NT2/D1 (cell line): ENCODE results near the gene NTM.

Source experiments
- DNase-seq: peaks from one replicate; pipeline ENCODE4 v3.0.0-alpha.2; 2011; ENCODE audit warnings: low read depth, low spot score
- H3K27me3 ChIP-seq: 2 replicates; pipeline ENCODE4 v1.6.0; 2011; ENCODE audit warnings: mild to moderate bottlenecking; ENCODE audit not compliant: insufficient read length, insufficient read depth
- H3K36me3 ChIP-seq: 2 replicates; pipeline ENCODE4 v1.6.1; 2011; ENCODE audit warnings: mild to moderate bottlenecking, low read length, mixed read lengths; ENCODE audit not compliant: insufficient read depth, insufficient read length
- H3K4me1 ChIP-seq: 2 replicates; pipeline ENCODE4 v1.5.1; 2011; ENCODE audit not compliant: insufficient read depth, insufficient read length
- H3K4me3 ChIP-seq: 2 replicates; pipeline ENCODE4 v1.5.1; 2011; ENCODE audit warnings: low read depth; ENCODE audit not compliant: insufficient read length
- H3K9ac ChIP-seq: 2 replicates; pipeline ENCODE4 v1.6.0; 2011; ENCODE audit warnings: low read depth; ENCODE audit not compliant: insufficient read length
- H3K9me3 ChIP-seq: 2 replicates; pipeline ENCODE4 v1.5.1; 2011; ENCODE audit warnings: mild to moderate bottlenecking, low read length; ENCODE audit not compliant: insufficient read depth
- SUZ12 ChIP-seq: IDR thresholded peaks from 2 replicates; pipeline ENCODE4 v1.6.1; 2011; ENCODE audit not compliant: insufficient read length, insufficient read depth; ENCODE audit errors: extremely low read depth
- YY1 ChIP-seq: IDR thresholded peaks from 2 replicates; pipeline ENCODE4 v1.6.1; 2011; ENCODE audit not compliant: insufficient read length, insufficient read depth
- ZNF274 ChIP-seq: IDR thresholded peaks from 2 replicates; pipeline ENCODE4 v1.6.1; 2011; ENCODE audit warnings: mild to moderate bottlenecking, low read depth, low read length

Gene NTM

GRCh38 chr11:131923309-131923708, 552.9 kb downstream of the NTM start:
- no peak overlapping the region for H3K9ac ChIP-seq
- H3K4me3 ChIP-seq = no peak overlapping the region
- H3K9me3 ChIP-seq = no peaks in the 10 kb centered on the region
- DNase-seq = no peak
- TF ChIP-seq ZNF274 (no peak), SUZ12 (no peak), YY1 (no peak)
- no peaks in the 10 kb centered on the region for H3K4me1 ChIP-seq
- no peaks in the 10 kb centered on the region for H3K27me3 ChIP-seq
- H3K36me3 ChIP-seq = no peaks in the 10 kb centered on the region

DNA sequence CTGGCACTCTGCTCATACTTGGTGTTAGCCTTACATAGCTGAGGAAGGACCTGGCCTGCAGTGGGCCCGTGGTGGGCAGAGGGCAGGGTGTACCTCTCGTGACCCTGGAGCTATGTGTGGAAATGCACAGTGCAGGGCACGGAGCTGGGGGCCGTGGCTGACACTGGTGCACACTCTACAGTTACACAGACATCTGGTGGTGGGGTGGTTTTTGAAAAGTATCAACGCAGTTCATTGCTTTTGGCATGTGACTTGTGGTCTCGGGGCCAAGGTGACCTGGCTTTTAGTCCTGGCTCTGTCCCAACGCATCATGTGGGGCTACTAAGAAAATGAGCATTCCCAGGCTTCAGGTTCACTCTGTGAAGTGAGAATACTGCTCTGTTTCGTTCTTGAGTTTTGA, 553.6 kb downstream of the NTM start:
- no peak for DNase-seq
- no peak overlapping the region for H3K9ac ChIP-seq
- H3K36me3 ChIP-seq = no peaks in the 10 kb centered on the region
- H3K4me1 ChIP-seq = no peaks in the 10 kb centered on the region
- TF ChIP-seq ZNF274 (no peak), YY1 (no peak), SUZ12 (no peak)
- H3K4me3 ChIP-seq = no peak overlapping the region
- H3K27me3 ChIP-seq = no peaks in the 10 kb centered on the region
- no peaks in the 10 kb centered on the region for H3K9me3 ChIP-seq

- no peak for TF ChIP-seq SUZ12
- H3K4me3 ChIP-seq = no peak overlapping the region
- no peaks in the 10 kb centered on the region for H3K36me3 ChIP-seq
- no peaks in the 10 kb centered on the region for H3K4me1 ChIP-seq
- H3K27me3 ChIP-seq = no peaks in the 10 kb centered on the region
- H3K9ac ChIP-seq = no peak overlapping the region
- H3K9me3 ChIP-seq = no peaks in the 10 kb centered on the region
- no peak for DNase-seq
Measured at GRCh38 chr11:131924457-131925201, 554.2 kb downstream of the NTM start.

GRCh38 chr11:131925829-131926228, 555.4 kb downstream of the NTM start:
- Histone ChIP-seq H3K9ac (no peak overlapping the region), H3K27me3 (no peaks in the 10 kb centered on the region), H3K36me3 (no peaks in the 10 kb centered on the region), H3K4me1 (no peaks in the 10 kb centered on the region), H3K4me3 (no peak overlapping the region), H3K9me3 (no peaks in the 10 kb centered on the region)
- no peak for DNase-seq
- TF ChIP-seq ZNF274 (no peak), YY1 (no peak), SUZ12 (no peak)

- H3K9ac ChIP-seq = no peak overlapping the region
- no peak for DNase-seq
- TF ChIP-seq SUZ12 (no peak), ZNF274 (no peak)
- H3K9me3 ChIP-seq = no peaks in the 10 kb centered on the region
- H3K36me3 ChIP-seq = no peaks in the 10 kb centered on the region
- no peaks in the 10 kb centered on the region for H3K4me1 ChIP-seq
- H3K27me3 ChIP-seq = no peaks in the 10 kb centered on the region
- no peak overlapping the region for H3K4me3 ChIP-seq
Measured at GRCh38 chr11:131928992-131929391, 558.6 kb downstream of the NTM start.

DNA sequence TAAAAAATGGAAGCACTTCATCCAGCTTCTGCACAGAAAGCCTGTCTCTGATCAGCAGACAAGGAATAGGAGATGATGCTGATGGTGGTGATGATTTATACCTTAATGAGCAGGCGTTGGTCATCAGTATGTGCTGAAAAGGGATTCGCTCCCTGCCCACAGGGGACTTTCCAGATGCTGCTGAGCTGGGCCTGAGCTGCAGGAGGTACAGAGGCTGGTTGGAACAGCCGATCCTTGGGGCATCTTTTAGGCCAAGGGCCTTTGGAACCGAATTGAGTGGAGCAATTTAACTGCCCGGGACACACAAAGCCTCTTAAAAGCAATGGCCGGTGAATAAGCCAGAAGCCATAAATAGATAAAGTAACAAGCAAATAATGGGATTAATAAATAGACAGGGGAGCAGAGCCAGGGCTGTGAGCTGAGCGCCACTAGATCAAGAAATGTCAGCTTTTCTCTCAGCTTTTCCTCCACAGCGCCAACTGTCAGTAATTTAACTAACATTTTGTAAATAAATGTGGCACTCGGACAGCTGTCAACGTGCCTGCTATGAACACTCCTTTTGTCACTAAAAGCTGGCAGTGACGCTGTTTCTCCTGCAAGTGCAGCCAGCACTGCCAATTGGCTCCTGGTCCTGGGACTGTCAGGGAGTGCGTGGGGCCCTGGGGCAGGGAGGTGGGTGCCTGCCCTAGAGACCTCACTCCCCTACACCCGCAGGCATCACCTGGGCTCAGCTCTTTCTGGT, 562.3 kb downstream of the NTM start:
- Histone ChIP-seq H3K9ac (no peak overlapping the region), H3K4me1 (no peaks in the 10 kb centered on the region), H3K4me3 (no peak overlapping the region), H3K9me3 (no peaks in the 10 kb centered on the region), H3K27me3 (no peaks in the 10 kb centered on the region), H3K36me3 (no peaks in the 10 kb centered on the region)
- TF ChIP-seq YY1 (no peak), SUZ12 (no peak), ZNF274 (no peak)
- DNase-seq = no peak

- Histone ChIP-seq H3K4me3 (no peak overlapping the region), H3K27me3 (no peaks in the 10 kb centered on the region), H3K9ac (no peak overlapping the region), H3K36me3 (no peaks in the 10 kb centered on the region), H3K4me1 (no peaks in the 10 kb centered on the region), H3K9me3 (no peaks in the 10 kb centered on the region)
- no peak for DNase-seq
- TF ChIP-seq SUZ12 (no peak), YY1 (no peak), ZNF274 (no peak)
Measured at GRCh38 chr11:131934006-131934405, 563.6 kb downstream of the NTM start.
